ENCODE data around the gene ICAM2. TPM values are rescaled to one million over a fixed set of nuclear protein-coding genes. Genes with fewer than 3 reads are reported as not detected.
"Not testable (repeated sequence)": the region's sequence is repeated elsewhere in the genome, so short reads cannot be mapped to it uniquely, and the experiment has no call there.

ICAM2 gene
- total RNA-seq, 4 donors from 2014 or later: 6.4 to 24.3 (median 9.3) TPM; not detected in 1

DNA sequence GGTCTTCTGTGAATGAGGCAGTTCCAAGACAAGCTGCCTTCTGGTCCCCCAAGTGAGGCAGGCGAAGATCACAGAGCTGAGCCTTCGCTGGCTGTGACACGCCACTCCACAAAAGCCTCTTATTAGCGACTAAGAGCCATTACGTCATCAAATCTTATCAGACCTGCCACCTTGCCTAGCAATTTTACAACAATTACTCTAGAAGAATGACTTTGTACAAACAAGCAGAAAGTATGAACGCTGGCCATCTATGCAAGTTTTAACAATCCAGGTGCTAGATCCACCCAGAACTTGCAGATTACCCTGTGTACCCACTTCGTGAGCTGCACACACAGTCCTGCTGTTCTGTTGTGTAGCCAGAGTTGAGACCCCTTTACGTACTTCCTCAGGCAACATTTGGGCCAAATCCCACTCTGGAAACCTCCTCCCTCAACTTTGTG is 3.8 kb upstream of the ICAM2 start:
- no peak for DNase-seq
- in situ Hi-C loops (cut with MboI; ENCODE audit: low pct_ligation_motif_present in 1 of 4, low pct_unique_long_range_greater_than_20kb in 1 of 4, low sequenced_read_pairs in 3 of 4) (loop anchor here in 3 of 4 donors (10.0 to 25.0 kb wide), 4 partner anchors 99 to 112 kb away; partner anchors contain the start of genes CSHL1 (in 2 of the 3), ERN1 (in 2 of the 3) and GH1 (in 2 of the 3)), intact Hi-C loops (cut with DNase I; ENCODE audit: low total_unique reads) (loop anchor here (5.0 to 10.0 kb wide), 2 partner anchors 99 to 628 kb away; no protein-coding TSS in a partner anchor)
- no peaks in the 10 kb centered on the region for H3K9me3 ChIP-seq
- no peaks in the 10 kb centered on the region for H3K36me3 ChIP-seq
- TF ChIP-seq POLR2A (IDR thresholded peaks at IDR 0.05) (no peak), POLR2AphosphoS5 (IDR thresholded peaks at IDR 0.05) (no peak), EP300 (IDR thresholded peaks at IDR 0.05; ENCODE audit: low read depth) (no peak)
- TF ChIP-seq, protein P1, sequence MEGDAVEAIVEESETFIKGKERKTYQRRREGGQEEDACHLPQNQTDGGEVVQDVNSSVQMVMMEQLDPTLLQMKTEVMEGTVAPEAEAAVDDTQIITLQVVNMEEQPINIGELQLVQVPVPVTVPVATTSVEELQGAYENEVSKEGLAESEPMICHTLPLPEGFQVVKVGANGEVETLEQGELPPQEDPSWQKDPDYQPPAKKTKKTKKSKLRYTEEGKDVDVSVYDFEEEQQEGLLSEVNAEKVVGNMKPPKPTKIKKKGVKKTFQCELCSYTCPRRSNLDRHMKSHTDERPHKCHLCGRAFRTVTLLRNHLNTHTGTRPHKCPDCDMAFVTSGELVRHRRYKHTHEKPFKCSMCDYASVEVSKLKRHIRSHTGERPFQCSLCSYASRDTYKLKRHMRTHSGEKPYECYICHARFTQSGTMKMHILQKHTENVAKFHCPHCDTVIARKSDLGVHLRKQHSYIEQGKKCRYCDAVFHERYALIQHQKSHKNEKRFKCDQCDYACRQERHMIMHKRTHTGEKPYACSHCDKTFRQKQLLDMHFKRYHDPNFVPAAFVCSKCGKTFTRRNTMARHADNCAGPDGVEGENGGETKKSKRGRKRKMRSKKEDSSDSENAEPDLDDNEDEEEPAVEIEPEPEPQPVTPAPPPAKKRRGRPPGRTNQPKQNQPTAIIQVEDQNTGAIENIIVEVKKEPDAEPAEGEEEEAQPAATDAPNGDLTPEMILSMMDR (IDR thresholded peaks at IDR 0.05): no peak
- peak overlapping the region in 2 of 4 donors; percentile 29 to 30 for H3K27ac ChIP-seq
- peaks cover 0 to 16% (median 3%) of the 10 kb centered on the region in 4 donors for H3K4me1 ChIP-seq
- H3K4me3 ChIP-seq: no peak overlapping the region
- H3K27me3 ChIP-seq: no peaks in the 10 kb centered on the region
- 61% methylated on average over 3 to 8 of the region's 8 CpGs for WGBS, 2 donors (ENCODE audit: low coverage in 1 of 2)

DNA sequence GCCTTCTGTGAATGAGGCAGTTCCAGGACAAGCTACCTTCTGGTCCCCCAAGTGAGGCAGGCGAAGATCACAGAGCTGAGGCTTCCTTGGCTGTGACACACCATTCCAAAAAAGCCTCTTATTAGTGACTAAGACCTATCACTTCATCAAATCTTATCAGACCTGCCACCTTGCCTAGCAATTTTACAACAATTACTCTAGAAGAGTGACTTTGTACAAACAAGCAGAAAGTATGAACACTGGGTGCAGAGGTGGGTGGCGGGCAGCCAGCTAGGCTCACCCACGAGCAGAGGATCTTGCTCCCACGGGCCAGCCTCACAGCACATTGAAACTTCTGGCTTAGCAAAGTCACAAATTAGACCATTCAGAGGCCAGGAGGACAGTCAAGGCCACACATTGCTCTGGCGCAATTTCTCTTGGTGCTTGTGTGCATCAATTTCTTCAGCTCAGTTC is 2.2 kb upstream of the ICAM2 start:
- no peaks in the 10 kb centered on the region for H3K36me3 ChIP-seq
- H3K4me1 ChIP-seq: peaks cover 0 to 16% (median 3%) of the 10 kb centered on the region in 4 donors
- in situ Hi-C loops (cut with MboI; ENCODE audit: low pct_ligation_motif_present in 1 of 4, low pct_unique_long_range_greater_than_20kb in 1 of 4, low sequenced_read_pairs in 3 of 4) (loop anchor here in 3 of 4 donors (10.0 to 25.0 kb wide), 4 partner anchors 98 to 112 kb away; partner anchors contain the start of genes CSHL1 (in 2 of the 3), ERN1 (in 2 of the 3) and GH1 (in 2 of the 3)), intact Hi-C loops (cut with DNase I; ENCODE audit: low total_unique reads) (loop anchor here (5.0 to 10.0 kb wide), 2 partner anchors 98 to 630 kb away; no protein-coding TSS in a partner anchor)
- H3K27ac ChIP-seq: no peak overlapping the region
- TF ChIP-seq EP300 (IDR thresholded peaks at IDR 0.05; ENCODE audit: low read depth) (no peak), POLR2AphosphoS5 (IDR thresholded peaks at IDR 0.05) (no peak), POLR2A (IDR thresholded peaks at IDR 0.05) (no peak)
- TF ChIP-seq, protein P1 (IDR thresholded peaks at IDR 0.05): no peak
- H3K27me3 ChIP-seq: no peaks in the 10 kb centered on the region
- H3K9me3 ChIP-seq: no peaks in the 10 kb centered on the region
- H3K4me3 ChIP-seq: no peak overlapping the region
- no peak for DNase-seq
- 79 to 88% methylated on average over 1 to 5 of the region's 5 CpGs for WGBS, 2 donors (ENCODE audit: low coverage in 1 of 2)

DNA sequence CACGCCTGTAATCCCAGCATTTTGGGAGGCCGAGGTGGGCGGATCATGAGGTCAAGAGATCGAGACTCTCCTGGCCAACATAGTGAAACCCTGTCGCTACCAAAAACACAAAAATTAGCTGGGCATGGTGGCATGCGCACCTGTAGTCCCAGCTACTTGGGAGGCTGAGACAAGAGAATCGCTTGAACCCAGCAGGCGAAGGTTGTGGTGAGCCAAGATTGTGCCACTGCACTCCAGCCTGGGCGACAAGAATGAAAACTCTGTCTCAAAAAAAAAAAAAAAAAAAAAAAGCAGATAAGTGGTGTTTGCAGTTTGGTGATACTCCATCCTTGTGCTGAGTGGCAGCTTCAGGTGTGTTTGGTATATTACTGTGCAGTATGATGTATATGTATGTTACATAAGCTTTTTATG is 877 bp downstream of the ICAM2 start:
- H3K9me3 ChIP-seq; H3K36me3 ChIP-seq; H3K27me3 ChIP-seq; DNase-seq; intact Hi-C loops (cut with DNase I; ENCODE audit: low total_unique reads): not testable (repeated sequence)
- peak overlapping the region; percentile 74 to 84 (median 78) for H3K27ac ChIP-seq
- in situ Hi-C loops (cut with MboI; ENCODE audit: low pct_ligation_motif_present in 1 of 4, low pct_unique_long_range_greater_than_20kb in 1 of 4, low sequenced_read_pairs in 3 of 4): loop anchor here in 1 of 4 donors (25.0 kb wide), 1 partner anchor 107 kb away; the partner anchor contains the start of genes CSHL1 and GH1
- peak overlapping the region in 3 of 4 donors; percentile 27 to 61 (median 32) for H3K4me3 ChIP-seq
- peaks cover 0 to 18% (median 0%) of the 10 kb centered on the region in 4 donors for H3K4me1 ChIP-seq
- WGBS, 2 donors (ENCODE audit: low coverage in 1 of 2): 67 to 70% methylated on average over 8 to 9 of the region's 9 CpGs

DNA sequence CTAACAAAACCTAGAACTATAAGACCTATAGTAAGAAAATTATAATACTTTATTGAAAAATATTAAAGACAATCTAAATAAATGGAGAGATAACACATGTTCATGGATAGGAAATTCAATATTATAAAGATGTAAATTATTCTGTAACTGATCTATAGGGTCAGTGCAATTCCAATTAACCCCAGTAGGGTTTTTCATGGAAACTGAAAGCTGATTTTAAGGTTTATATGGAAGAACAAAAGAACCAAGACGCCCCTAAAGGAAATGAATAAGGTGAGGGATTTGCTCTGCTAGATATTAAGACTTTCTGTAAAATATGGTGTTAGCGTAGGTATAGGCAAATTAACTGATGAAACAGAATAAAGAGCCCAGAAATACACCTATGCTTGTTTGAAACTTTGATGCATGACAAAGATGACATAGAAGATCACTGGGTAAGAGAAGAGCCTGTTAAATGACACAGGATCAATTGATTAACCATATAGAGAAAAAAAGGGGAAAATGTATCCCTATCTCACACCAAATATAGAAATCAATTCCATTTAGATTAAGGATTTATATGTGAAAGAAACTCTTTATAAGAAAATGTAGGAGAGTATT is 3.0 kb downstream of the ICAM2 start:
- Histone ChIP-seq H3K4me1 (peaks cover 0 to 18% (median 0%) of the 10 kb centered on the region in 4 donors), H3K27ac (peak overlapping the region in 3 of 4 donors; percentile 6 to 64 (median 36)), H3K4me3 (no peak overlapping the region), H3K36me3 (no peaks in the 10 kb centered on the region), H3K9me3 (no peaks in the 10 kb centered on the region), H3K27me3 (no peaks in the 10 kb centered on the region)
- no peak for DNase-seq
- whole genome bisulfite sequencing, 2 donors (ENCODE audit: low coverage in 1 of 2): 82 to 94% methylated on average over 2 of the region's 2 CpGs
- in situ Hi-C loops (cut with MboI; ENCODE audit: low pct_ligation_motif_present in 1 of 4, low pct_unique_long_range_greater_than_20kb in 1 of 4, low sequenced_read_pairs in 3 of 4): loop anchor here in 1 of 4 donors (25.0 kb wide), 1 partner anchor 105 kb away; the partner anchor contains the start of genes CSHL1 and GH1
- intact Hi-C loops (cut with DNase I; ENCODE audit: low total_unique reads): no loop called here
- TF ChIP-seq POLR2A (IDR thresholded peaks at IDR 0.05) (no peak), POLR2AphosphoS5 (IDR thresholded peaks at IDR 0.05) (no peak), EP300 (IDR thresholded peaks at IDR 0.05; ENCODE audit: low read depth) (no peak)
- TF ChIP-seq, protein P1 (IDR thresholded peaks at IDR 0.05): peak in 2 of 5 experiments; percentile 31 to 36
